Measurements from ENCODE around the gene TMEM168. TPM values are rescaled to one million over a fixed set of nuclear protein-coding genes. Genes with fewer than 3 reads are reported as not detected.
A peak's percentile ranks its signal among the peaks of the same experiment; 100 is the strongest.

Gene TMEM168
- total RNA-seq, 1 donor from 2014 or later, result 10.5 TPM

GRCh38 chr7:112791465-112792168 is 1.4 kb upstream of the TMEM168 start:
- TF ChIP-seq CTCF (conservative IDR thresholded peaks at IDR 0.05; ENCODE audit: low read depth, low read length), result no peak
- H3K4me3 ChIP-seq (ENCODE audit: low read depth, low read length), result no peak overlapping the region
- no peak for DNase-seq (ENCODE audit: low read depth)

GRCh38 chr7:112790586-112791003 is 402 bp upstream of the TMEM168 start:
- DNase-seq (ENCODE audit: low read depth), result no peak
- peak overlapping the region; percentile 73 for H3K4me3 ChIP-seq (ENCODE audit: low read depth, low read length)
- no peak for TF ChIP-seq CTCF (conservative IDR thresholded peaks at IDR 0.05; ENCODE audit: low read depth, low read length)

GRCh38 chr7:112789453-112789816 is 758 bp downstream of the TMEM168 start:
- TF ChIP-seq CTCF (conservative IDR thresholded peaks at IDR 0.05; ENCODE audit: low read depth, low read length), result no peak
- peak; percentile 13 for DNase-seq (ENCODE audit: low read depth)
- H3K4me3 ChIP-seq (ENCODE audit: low read depth, low read length), result peak overlapping the region; percentile 73

GRCh38 chr7:112788778-112789343 is 1.3 kb downstream of the TMEM168 start:
- peak overlapping the region; percentile 73 for H3K4me3 ChIP-seq (ENCODE audit: low read depth, low read length)
- DNase-seq (ENCODE audit: low read depth), result no peak
- no peak for TF ChIP-seq CTCF (conservative IDR thresholded peaks at IDR 0.05; ENCODE audit: low read depth, low read length)

GRCh38 chr7:112784603-112785002 is 5.6 kb downstream of the TMEM168 start:
- no peak overlapping the region for H3K4me3 ChIP-seq (ENCODE audit: low read depth, low read length)
- no peak for DNase-seq (ENCODE audit: low read depth)
- no peak for TF ChIP-seq CTCF (conservative IDR thresholded peaks at IDR 0.05; ENCODE audit: low read depth, low read length)

- no peak for DNase-seq (ENCODE audit: low read depth)
- no peak for TF ChIP-seq CTCF (conservative IDR thresholded peaks at IDR 0.05; ENCODE audit: low read depth, low read length)
- no peak overlapping the region for H3K4me3 ChIP-seq (ENCODE audit: low read depth, low read length)
These were observed 7.7 kb downstream of the TMEM168 start for GRCh38 chr7:112782498-112782897.

- no peak for TF ChIP-seq CTCF (conservative IDR thresholded peaks at IDR 0.05; ENCODE audit: low read depth, low read length)
- no peak for DNase-seq (ENCODE audit: low read depth)
- H3K4me3 ChIP-seq (ENCODE audit: low read depth, low read length), result no peak overlapping the region
These were observed 8.6 kb downstream of the TMEM168 start for GRCh38 chr7:112781558-112781957.

All from epithelial cell of proximal tubule (primary cell).